ENCODE data around the gene PWWP2B. TPM values are rescaled to one million over a fixed set of nuclear protein-coding genes. Genes with fewer than 3 reads are reported as not detected.

PWWP2B gene
- total and polyA plus RNA-seq, 2 experiments from 2014 or later: 2.3 to 12.8 TPM

DNA sequence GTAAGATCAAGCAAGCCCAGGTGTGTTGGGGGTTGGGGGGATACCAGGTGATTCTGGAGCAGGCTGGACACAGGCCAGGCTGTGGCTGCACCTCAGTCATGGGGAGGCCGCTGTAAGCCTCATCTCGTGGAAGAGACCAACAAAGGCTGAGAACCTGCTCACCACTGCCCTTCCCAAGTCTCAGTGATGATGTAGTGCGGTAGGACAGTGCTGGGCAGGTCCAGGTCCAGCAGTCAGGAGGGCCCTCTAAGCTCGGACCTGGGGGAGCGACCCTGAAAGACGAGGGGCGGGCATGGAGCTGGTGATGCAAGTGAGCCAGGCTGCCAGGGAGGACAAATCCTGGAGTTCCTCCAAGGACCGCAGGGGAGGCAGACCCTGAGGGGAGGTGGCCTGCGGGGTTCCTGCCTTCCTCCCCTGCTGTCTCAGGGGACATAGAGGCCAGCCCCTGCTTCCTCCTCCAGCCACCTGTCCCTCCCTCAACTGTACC is 3.3 kb upstream of the PWWP2B start:
- DNase-seq (ENCODE audit: low spot score) (no peak), ATAC-seq (no peak)
- Mint-ChIP-seq H3K27me3 (ENCODE audit: insufficient read depth, low read depth, poor library complexity) (peaks cover 6% of the 10 kb centered on the region), H3K4me1 (peaks cover 9% of the 10 kb centered on the region), H3K9me3 (peaks cover 5% of the 10 kb centered on the region; the same call in 1 of the 3 replicates), H3K4me3 (no peak overlapping the region), H3K36me3 (ENCODE audit: low read depth) (peaks cover 3% of the 10 kb centered on the region; the same call in 1 of the 3 replicates), H3K27ac (no peak overlapping the region)
- Histone ChIP-seq H3K4me3 (no peak overlapping the region), H3K9me2 (ENCODE audit: insufficient read depth) (peaks cover 14% of the 10 kb centered on the region), H3K79me2 (replicated peaks; ENCODE audit: insufficient read depth) (no peaks in the 10 kb centered on the region), H3K36me3 (ENCODE audit: insufficient read depth) (no peaks in the 10 kb centered on the region), H3K4me2 (no peak overlapping the region), H4K20me1 (replicated peaks; ENCODE audit: insufficient read depth) (no peaks in the 10 kb centered on the region), H3F3A (replicated peaks; ENCODE audit: low read depth) (no peaks in the 10 kb centered on the region), H3K27ac (ENCODE audit: low read depth) (no peak overlapping the region), H2AFZ (no peak overlapping the region), H3K27me3 (ENCODE audit: insufficient read depth) (peaks cover 6% of the 10 kb centered on the region; the same call in 1 of the 2 replicates), H3K4me1 (ENCODE audit: insufficient read depth) (peaks cover 16% of the 10 kb centered on the region; the same call in 1 of the 2 replicates)
- no peak for TF ChIP-seq JUNB (IDR thresholded peaks at IDR 0.05; ENCODE audit: unreplicated experiment)
- no peak for TF ChIP-seq ZNF331 (CRISPR knock-in tag; IDR thresholded peaks at IDR 0.05; ENCODE audit: low read depth)
- no peak for TF ChIP-seq STAT1 (IDR thresholded peaks at IDR 0.05; ENCODE audit: unreplicated experiment)
- TF ChIP-seq, protein P1, sequence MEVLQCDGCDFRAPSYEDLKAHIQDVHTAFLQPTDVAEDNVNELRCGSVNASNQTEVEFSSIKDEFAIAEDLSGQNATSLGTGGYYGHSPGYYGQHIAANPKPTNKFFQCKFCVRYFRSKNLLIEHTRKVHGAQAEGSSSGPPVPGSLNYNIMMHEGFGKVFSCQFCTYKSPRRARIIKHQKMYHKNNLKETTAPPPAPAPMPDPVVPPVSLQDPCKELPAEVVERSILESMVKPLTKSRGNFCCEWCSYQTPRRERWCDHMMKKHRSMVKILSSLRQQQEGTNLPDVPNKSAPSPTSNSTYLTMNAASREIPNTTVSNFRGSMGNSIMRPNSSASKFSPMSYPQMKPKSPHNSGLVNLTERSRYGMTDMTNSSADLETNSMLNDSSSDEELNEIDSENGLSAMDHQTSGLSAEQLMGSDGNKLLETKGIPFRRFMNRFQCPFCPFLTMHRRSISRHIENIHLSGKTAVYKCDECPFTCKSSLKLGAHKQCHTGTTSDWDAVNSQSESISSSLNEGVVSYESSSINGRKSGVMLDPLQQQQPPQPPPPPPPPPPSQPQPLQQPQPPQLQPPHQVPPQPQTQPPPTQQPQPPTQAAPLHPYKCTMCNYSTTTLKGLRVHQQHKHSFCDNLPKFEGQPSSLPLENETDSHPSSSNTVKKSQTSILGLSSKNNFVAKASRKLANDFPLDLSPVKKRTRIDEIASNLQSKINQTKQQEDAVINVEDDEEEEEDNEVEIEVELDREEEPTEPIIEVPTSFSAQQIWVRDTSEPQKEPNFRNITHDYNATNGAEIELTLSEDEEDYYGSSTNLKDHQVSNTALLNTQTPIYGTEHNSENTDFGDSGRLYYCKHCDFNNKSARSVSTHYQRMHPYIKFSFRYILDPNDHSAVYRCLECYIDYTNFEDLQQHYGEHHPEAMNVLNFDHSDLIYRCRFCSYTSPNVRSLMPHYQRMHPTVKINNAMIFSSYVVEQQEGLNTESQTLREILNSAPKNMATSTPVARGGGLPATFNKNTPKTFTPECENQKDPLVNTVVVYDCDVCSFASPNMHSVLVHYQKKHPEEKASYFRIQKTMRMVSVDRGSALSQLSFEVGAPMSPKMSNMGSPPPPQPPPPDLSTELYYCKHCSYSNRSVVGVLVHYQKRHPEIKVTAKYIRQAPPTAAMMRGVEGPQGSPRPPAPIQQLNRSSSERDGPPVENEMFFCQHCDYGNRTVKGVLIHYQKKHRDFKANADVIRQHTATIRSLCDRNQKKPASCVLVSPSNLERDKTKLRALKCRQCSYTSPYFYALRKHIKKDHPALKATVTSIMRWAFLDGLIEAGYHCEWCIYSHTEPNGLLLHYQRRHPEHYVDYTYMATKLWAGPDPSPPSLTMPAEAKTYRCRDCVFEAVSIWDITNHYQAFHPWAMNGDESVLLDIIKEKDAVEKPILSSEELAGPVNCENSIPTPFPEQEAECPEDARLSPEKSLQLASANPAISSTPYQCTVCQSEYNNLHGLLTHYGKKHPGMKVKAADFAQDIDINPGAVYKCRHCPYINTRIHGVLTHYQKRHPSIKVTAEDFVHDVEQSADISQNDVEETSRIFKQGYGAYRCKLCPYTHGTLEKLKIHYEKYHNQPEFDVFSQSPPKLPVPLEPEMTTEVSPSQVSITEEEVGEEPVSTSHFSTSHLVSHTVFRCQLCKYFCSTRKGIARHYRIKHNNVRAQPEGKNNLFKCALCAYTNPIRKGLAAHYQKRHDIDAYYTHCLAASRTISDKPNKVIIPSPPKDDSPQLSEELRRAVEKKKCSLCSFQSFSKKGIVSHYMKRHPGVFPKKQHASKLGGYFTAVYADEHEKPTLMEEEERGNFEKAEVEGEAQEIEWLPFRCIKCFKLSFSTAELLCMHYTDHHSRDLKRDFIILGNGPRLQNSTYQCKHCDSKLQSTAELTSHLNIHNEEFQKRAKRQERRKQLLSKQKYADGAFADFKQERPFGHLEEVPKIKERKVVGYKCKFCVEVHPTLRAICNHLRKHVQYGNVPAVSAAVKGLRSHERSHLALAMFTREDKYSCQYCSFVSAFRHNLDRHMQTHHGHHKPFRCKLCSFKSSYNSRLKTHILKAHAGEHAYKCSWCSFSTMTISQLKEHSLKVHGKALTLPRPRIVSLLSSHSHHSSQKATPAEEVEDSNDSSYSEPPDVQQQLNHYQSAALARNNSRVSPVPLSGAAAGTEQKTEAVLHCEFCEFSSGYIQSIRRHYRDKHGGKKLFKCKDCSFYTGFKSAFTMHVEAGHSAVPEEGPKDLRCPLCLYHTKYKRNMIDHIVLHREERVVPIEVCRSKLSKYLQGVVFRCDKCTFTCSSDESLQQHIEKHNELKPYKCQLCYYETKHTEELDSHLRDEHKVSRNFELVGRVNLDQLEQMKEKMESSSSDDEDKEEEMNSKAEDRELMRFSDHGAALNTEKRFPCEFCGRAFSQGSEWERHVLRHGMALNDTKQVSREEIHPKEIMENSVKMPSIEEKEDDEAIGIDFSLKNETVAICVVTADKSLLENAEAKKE (CRISPR knock-in tag; IDR thresholded peaks at IDR 0.05): no peak
- no peak for TF ChIP-seq ZNF114 (CRISPR knock-in tag; IDR thresholded peaks at IDR 0.05)
- no peak for TF ChIP-seq CREB1 (CRISPR knock-in tag; IDR thresholded peaks at IDR 0.05; ENCODE audit: low read depth)
- no peak for TF ChIP-seq NANOG (IDR thresholded peaks at IDR 0.05; ENCODE audit: borderline replicate concordance)
- no peak for TF ChIP-seq EZH2 (IDR thresholded peaks at IDR 0.05; ENCODE audit: low read depth, unreplicated experiment)
- no peak for TF ChIP-seq POLR2AphosphoS5 (IDR thresholded peaks at IDR 0.05; ENCODE audit: low read depth)
- TF ChIP-seq, protein P2, sequence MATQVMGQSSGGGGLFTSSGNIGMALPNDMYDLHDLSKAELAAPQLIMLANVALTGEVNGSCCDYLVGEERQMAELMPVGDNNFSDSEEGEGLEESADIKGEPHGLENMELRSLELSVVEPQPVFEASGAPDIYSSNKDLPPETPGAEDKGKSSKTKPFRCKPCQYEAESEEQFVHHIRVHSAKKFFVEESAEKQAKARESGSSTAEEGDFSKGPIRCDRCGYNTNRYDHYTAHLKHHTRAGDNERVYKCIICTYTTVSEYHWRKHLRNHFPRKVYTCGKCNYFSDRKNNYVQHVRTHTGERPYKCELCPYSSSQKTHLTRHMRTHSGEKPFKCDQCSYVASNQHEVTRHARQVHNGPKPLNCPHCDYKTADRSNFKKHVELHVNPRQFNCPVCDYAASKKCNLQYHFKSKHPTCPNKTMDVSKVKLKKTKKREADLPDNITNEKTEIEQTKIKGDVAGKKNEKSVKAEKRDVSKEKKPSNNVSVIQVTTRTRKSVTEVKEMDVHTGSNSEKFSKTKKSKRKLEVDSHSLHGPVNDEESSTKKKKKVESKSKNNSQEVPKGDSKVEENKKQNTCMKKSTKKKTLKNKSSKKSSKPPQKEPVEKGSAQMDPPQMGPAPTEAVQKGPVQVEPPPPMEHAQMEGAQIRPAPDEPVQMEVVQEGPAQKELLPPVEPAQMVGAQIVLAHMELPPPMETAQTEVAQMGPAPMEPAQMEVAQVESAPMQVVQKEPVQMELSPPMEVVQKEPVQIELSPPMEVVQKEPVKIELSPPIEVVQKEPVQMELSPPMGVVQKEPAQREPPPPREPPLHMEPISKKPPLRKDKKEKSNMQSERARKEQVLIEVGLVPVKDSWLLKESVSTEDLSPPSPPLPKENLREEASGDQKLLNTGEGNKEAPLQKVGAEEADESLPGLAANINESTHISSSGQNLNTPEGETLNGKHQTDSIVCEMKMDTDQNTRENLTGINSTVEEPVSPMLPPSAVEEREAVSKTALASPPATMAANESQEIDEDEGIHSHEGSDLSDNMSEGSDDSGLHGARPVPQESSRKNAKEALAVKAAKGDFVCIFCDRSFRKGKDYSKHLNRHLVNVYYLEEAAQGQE (IDR thresholded peaks at IDR 0.05; ENCODE audit: unreplicated experiment): no peak
- TF ChIP-seq EZH2phosphoT487 (IDR thresholded peaks at IDR 0.05; ENCODE audit: unreplicated experiment): no peak
